Activated CD8-positive, alpha-beta memory T cell treated with anti-CD3 and anti-CD28 coated beads, Interleukin-2, amount 50 U/mL, for 48 hours (primary cell): ENCODE data around the gene FAM170B.

ENCODE experiments used
- DNase-seq: peaks from one replicate; pipeline ENCODE4 v3.0.0-alpha.2; 2020

The FAM170B gene

GRCh38 chr10:49133706-49134248 is at the start of gene FAM170B:
FAM170B (minus strand) TSS chr10:49134021; CDS start chr10:49133918, 103 bp downstream.
- DNase-seq, result no peak

- DNase-seq, result peak; percentile 35
Observed at GRCh38 chr10:49182776-49183175, 49.0 kb upstream of the FAM170B start.

DNA sequence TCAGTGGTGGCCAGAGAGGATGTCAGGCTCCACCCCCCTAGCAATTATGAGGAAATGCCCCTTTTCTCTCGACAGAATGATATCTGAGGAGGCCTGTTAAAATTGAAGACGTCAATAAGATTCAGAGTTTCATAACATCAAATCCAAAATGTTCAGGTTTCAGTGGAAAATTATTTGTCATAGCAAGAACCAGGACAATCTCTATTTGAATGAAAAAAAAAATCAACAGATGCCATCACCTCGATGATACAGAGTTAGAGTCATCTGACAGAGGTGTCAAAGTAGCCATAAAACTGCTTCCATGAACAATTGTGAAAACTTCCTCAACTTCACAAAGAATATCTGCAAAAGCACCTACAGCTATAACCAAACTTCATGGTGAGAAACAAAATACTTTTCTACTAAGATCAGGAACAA is 46.6 kb upstream of the FAM170B start:
- DNase-seq, result no peak

GRCh38 chr10:49179699-49180443 is 46.0 kb upstream of the FAM170B start:
- DNase-seq, result peak; percentile 65

GRCh38 chr10:49178489-49179471 is 45.0 kb upstream of the FAM170B start:
- peak; percentile 52 for DNase-seq

GRCh38 chr10:49177391-49178355 is 43.9 kb upstream of the FAM170B start:
- DNase-seq, result peak; percentile 82

GRCh38 chr10:49176310-49177268 is 42.8 kb upstream of the FAM170B start:
- DNase-seq, result peak; percentile 50

GRCh38 chr10:49175587-49176309 is 41.9 kb upstream of the FAM170B start:
- DNase-seq, result peak; percentile 50

DNA sequence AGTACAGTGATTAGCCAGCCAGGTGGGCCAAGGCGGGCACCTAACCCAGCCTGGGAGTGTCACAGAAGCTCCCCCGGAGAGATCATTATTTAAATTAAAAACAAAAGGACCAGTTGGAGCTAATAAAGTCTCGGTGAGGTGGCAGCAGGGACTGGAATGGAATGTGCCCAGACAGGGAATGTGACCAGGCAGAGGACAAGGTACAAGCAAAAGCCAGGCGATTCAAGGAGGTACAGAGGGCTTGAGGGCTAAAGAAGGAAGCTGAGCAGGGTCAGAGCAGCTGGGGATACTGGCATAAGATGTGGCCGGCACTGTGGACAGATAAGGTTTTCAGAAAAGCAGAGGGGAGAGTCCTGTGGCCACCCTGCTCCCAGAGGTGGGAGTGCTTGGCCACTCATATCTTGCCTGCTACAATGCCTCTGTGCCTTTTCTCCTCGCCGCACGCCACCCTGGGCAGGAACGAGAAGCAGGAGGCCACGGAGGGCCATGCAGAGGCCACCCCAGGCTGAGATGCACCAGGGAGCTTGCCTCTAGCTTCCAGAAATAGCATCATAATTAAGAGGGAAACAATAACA is 41.2 kb upstream of the FAM170B start:
- peak; percentile 48 for DNase-seq

DNA sequence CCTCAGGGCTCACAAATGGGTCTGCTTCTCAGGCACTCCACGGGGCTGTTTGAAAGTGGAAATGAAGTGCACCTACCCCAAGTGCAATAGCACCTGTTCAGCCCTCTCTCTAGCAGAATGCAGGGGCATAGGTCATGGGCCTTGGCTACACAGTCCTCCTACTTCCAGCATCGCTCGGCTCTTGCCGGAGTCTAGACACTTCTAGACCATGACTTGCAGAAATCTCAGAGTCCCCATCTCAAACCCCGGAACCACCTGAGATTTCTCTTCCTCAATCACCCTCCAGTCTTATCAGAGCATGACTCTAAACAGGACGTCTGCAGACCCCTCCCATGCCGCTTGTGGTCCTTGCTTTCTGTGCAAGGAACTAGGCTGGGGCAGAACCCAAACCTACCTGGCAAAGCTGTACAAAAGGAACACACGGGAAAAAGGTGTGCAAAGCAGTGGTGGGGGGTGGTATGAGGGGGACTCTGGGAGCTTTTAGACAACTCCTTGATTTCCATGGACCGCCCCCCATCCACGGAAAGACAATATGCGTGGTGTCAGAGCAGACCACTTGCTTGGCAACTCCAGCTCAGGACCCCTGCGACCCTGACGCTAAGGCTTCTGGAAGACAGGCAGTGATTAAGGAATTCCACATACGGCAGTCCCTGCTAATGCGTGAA is 40.6 kb upstream of the FAM170B start:
- no peak for DNase-seq

DNA sequence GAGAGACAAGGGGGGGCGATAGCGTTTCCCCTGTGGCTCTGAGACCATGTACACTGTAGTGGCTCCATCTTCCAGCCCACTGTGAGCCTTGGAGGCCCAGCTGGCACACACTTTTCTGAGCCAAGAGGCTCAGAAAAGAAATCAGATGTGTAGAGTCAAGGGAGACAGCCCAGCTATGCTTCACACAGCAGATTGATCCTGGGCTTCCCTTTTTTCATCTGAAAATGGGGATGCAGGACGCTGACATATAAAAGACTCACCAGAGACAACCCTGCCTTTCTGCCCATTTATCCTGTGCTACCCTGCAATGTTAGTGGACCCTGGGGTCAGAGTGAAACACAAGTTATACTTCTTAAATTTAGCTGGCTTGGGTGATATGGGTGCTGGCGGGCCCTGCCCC is 40.0 kb upstream of the FAM170B start:
- DNase-seq, result no peak

- DNase-seq, result no peak
Observed at GRCh38 chr10:49173201-49173772, 39.5 kb upstream of the FAM170B start.

GRCh38 chr10:49172777-49173132 is 38.9 kb upstream of the FAM170B start:
- DNase-seq, result no peak

DNA sequence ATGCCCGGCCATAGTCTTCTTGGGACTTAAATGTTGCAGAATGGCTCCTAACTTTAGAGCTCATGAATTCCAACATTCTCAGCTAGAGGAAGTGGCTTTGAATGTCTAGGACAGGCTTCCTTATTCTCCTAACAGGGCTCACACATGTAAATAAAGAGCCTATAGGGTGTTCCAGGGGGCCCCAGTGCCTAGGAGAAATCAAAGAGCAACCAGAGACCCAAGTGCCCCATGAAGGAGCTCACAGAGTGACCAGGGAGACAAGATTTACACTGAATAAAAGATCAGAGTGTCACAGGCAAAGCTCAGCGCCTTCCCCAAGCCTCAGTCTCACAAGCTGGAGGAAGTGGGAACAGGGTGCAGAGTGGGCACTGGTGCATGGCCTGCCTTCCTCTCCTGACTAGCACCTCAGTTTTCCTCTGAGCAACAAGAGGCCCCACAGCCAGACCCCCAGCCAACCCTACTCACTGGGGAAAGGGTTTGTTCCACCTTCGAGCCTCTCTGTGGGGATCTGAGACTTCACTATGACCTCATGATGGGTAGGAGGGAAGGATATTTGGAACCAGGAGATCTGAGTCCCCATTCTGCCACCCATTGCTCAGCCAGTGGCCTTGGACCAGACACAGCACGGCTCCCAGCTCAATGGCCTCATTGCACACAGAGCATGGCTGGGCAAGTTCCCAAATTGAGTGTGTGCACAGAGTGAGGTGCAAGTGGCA is 38.4 kb upstream of the FAM170B start:
- no peak for DNase-seq

GRCh38 chr10:49171326-49172060 is 37.7 kb upstream of the FAM170B start:
- peak; percentile 43 for DNase-seq

DNA sequence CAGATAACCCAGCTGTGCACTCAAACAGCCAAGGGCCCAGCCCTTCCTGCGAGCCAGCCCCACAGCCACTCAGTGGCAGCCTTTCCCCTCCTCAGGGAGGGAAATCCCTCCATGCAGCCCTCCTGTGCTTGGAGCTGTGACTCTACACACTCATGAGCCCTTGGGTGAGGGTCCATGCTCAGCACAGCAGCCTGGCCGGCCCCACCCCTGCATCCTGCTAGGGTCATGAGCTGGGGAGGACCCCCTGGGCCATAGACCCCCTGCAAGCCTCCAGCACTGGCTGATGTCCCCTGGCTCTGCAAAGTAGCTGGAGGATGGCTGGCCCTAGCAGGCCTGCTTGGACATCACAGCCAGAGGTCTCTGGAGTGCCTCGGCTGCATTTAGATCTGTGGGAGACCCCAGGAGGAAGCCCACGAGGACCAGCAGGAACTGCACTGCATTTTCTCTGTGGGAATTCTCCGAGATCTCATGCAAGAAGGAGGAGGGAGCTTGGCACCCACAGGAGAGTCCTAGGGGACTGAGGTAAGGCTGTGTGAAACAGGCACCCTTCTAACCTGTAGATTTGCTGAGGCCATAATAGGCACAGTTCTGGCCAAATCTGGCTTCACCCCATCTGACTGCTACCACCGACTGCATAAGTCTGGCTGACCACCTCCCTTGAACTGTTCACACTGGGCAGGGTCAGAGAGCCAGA is 37.0 kb upstream of the FAM170B start:
- DNase-seq, result no peak

DNA sequence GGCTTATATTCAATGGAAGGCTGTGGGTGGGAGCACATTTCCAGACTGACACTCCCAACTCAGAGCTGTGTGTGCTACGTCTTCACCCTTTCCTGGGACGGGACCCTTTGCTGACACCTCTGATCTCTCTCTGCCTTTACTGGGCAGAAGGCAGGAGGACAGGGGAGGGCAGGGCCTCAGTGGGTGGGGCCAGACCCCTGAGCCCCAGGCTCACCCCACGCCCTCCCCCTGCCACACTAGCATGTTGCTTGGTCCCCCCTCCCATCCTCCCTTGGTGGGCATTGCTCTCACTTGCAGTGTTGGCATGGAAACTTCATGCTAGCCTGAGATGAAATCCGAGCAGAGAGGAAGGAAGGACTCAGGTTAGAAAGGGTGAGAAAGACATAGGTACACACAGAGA is 36.0 kb upstream of the FAM170B start:
- DNase-seq, result no peak
